Prostate gland (tissue), 2 donors: ENCODE data around the gene C1QTNF12. TPM values are rescaled to one million over a fixed set of nuclear protein-coding genes. Genes with fewer than 3 reads are reported as not detected.
A peak's percentile ranks its signal among the peaks of the same experiment; 100 is the strongest.
"Not testable (repeated sequence)": the region's sequence is repeated elsewhere in the genome, so short reads cannot be mapped to it uniquely, and the experiment has no call there.

Experiments used
- DNase-seq: peaks from one replicate; pipeline ENCODE4 v3.0.0-alpha.2; 2019; ENCODE audit warnings: low spot score
- H3K27ac ChIP-seq, 2 donors: fragments of 200-600 bp; sonication (generic); 2 replicates each; pipeline ENCODE4 v1.5.1; 2017 to 2019
- H3K27me3 ChIP-seq: fragments of 200-600 bp; sonication (generic); replicated peaks from 2 replicates; pipeline ENCODE4 v1.5.1; 2019; ENCODE audit not compliant: insufficient read depth
- H3K36me3 ChIP-seq, 2 donors: fragments of 200-600 bp; sonication (generic); 1 replicate in 1 of 2; 2 replicates in 1 of 2; pipeline versions ENCODE4 v1.5.1 to v1.8.1; 2017 to 2019
- H3K4me1 ChIP-seq: fragments of 200-600 bp; sonication (generic); replicated peaks from 2 replicates; pipeline ENCODE4 v1.5.1; 2019
- H3K4me3 ChIP-seq, 2 donors: fragments of 200-600 bp; sonication (generic); 2 replicates each; pipeline ENCODE4 v1.5.1; 2017 to 2019
- H3K9me3 ChIP-seq: fragments of 200-600 bp; sonication (generic); 2 replicates; pipeline ENCODE4 v1.5.1; 2017
- POLR2A ChIP-seq: fragments of 450-650 bp; IDR thresholded peaks from one replicate; pipeline ENCODE4 v1.6.1; 2016; ENCODE audit warnings: antibody characterized with exemption, mild to moderate bottlenecking
- POLR2AphosphoS5 ChIP-seq: sonication (generic); formaldehyde crosslinking; IDR thresholded peaks from one replicate; pipeline ENCODE4 v1.6.1; 2017; ENCODE audit warnings: antibody characterized with exemption
- WGBS: methylation state at CpG from one replicate; pipeline ENCODE4 v1.1.5; 2018; 5-methylcytosine and 5-hydroxymethylcytosine counted together
- intact Hi-C: fragments of 100-400 bp; cut with DNase I; formaldehyde crosslinking; loops from one replicate; pipeline ENCODE4 v1.14.2; 2022
- microRNA-seq: library from miRNA; unstranded; fragments of <30 nt; microRNA quantifications from one replicate; pipeline ENCODE4, GENCODE V29; 2016
- small RNA-seq, 2 donors: library from RNA; depleted of rRNA; stranded (forward); fragments of <200 nt; gene quantifications; one replicate each; pipeline ENCODE3, GENCODE V24; 2016
- total RNA-seq, 2 donors: library from RNA; depleted of rRNA; stranded (reverse); fragments of >200 nt; gene quantifications; one replicate each; pipeline ENCODE4 v1.1.0, GENCODE V29; 2016
- TF ChIP-seq, protein P1 (sequence below), 4 experiments: fragments of 200-600 bp in 2 of 4; fragments of 450-650 bp in 2 of 4; sonication (generic) in 2 of 4; IDR thresholded peaks; 1 replicate in 3 of 4; 2 replicates in 1 of 4; pipeline ENCODE4 v1.5.1; 2016 to 2019; ENCODE audit warnings: antibody characterized with exemption in 4 of 4, mild to moderate bottlenecking in 2 of 4, moderate library complexity in 2 of 4

The C1QTNF12 gene
- total RNA-seq, 2 donors from 2014 or later, result 3.4 TPM; not detected in 1

DNA sequence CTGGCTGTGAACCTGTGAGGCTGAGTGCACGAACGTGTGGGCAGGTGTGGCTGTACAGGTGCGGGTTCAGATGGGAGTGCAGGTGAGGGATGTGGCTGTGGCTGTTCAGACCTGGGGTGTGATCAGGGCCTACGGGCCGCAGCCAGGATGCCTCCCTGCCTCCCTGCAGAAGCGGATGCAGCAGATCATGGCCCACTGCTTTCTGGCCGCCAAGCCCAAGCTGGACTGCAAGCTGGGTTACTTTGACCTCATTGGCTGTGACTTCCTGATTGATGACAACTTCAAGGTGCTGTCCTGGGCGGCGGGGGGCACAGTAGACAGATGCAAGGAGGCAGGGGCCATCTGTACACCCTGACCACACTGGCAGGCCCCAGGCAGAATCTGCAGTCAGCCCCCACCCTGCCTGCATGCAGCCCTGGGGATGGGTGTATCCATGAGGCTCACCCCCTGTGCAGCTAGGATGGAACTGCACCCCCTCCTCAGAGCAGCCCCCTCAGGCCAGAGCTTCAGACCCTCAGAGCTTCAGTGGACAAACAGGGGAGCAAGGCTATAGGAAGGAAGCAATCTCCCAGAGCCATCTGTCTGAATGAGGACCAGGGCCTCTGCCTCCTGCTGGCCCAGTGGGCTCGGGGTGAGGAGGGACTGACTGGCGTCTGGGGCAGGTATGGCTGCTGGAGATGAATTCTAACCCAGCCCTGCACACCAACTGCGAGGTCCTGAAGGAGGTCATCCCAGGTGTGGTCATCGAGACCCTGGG, 49.9 kb downstream of the C1QTNF12 start:
- no peak overlapping the region for H3K4me3 ChIP-seq
- H3K9me3 ChIP-seq, result no peaks in the 10 kb centered on the region
- H3K27me3 ChIP-seq, result no peaks in the 10 kb centered on the region
- H3K27ac ChIP-seq, result no peak overlapping the region
- DNase-seq, result no peak
- WGBS, result 83% methylated on average over 13 of the region's 13 CpGs
- TF ChIP-seq POLR2AphosphoS5 (no peak), POLR2A (no peak)
- TF ChIP-seq, protein P1, sequence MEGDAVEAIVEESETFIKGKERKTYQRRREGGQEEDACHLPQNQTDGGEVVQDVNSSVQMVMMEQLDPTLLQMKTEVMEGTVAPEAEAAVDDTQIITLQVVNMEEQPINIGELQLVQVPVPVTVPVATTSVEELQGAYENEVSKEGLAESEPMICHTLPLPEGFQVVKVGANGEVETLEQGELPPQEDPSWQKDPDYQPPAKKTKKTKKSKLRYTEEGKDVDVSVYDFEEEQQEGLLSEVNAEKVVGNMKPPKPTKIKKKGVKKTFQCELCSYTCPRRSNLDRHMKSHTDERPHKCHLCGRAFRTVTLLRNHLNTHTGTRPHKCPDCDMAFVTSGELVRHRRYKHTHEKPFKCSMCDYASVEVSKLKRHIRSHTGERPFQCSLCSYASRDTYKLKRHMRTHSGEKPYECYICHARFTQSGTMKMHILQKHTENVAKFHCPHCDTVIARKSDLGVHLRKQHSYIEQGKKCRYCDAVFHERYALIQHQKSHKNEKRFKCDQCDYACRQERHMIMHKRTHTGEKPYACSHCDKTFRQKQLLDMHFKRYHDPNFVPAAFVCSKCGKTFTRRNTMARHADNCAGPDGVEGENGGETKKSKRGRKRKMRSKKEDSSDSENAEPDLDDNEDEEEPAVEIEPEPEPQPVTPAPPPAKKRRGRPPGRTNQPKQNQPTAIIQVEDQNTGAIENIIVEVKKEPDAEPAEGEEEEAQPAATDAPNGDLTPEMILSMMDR (IDR thresholded peaks at IDR 0.05), result no peak
- intact Hi-C loops, result no loop called here
- H3K4me1 ChIP-seq, result no peaks in the 10 kb centered on the region
- no peaks in the 10 kb centered on the region for H3K36me3 ChIP-seq

DNA sequence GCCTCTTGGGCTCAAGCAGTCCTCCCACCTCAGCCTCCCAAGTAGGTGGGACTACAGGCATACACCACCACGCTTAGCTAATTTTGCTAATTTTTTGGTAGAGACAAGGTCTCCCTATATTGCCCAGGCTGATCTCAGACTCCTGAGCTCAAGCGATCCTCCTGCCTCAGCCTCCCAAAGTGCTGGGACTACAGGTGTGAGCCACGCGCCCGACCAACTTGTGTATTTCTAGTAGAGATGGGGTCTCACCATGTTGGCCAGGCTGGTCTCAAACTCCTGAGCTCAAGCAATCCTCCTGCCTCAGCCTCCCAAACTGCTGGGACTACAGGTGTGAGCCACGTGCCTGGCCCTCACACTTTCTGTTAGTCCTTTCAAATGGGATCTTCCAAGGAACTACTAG, 50.8 kb downstream of the C1QTNF12 start:
- WGBS, result 94% methylated on average over 6 of the region's 6 CpGs
- H3K27ac ChIP-seq, H3K9me3 ChIP-seq, H3K27me3 ChIP-seq, H3K36me3 ChIP-seq, H3K4me1 ChIP-seq, H3K4me3 ChIP-seq, DNase-seq, intact Hi-C loops: not testable (repeated sequence)

DNA sequence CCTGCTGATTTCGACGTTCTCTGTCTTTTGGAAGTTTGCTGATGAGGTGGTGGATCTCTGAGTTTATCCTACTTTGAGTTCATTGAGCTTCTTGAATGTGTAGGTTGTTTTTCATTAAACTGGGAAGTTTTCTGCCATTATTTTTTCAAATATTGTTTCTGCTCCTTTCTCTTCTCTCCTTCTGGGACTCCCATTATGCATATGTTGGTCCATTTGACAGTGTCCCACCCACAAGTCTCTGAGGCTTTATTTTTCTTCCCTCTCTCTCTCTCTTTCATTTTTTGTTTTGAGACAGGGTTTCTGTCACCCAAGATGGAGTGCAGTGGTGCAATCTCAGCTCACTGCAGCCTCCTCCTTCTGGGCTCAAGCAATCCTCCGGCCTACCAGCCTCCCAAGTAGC, 51.8 kb downstream of the C1QTNF12 start:
- TF ChIP-seq, protein P1 (IDR thresholded peaks at IDR 0.05), result no peak
- no peak for TF ChIP-seq POLR2AphosphoS5
- TF ChIP-seq POLR2A, result no peak
- DNase-seq, result no peak
- H3K27ac ChIP-seq, result no peak overlapping the region
- H3K9me3 ChIP-seq, result no peaks in the 10 kb centered on the region
- no peaks in the 10 kb centered on the region for H3K27me3 ChIP-seq
- H3K4me1 ChIP-seq, result no peaks in the 10 kb centered on the region
- intact Hi-C loops, result no loop called here
- H3K4me3 ChIP-seq, result no peak overlapping the region
- H3K36me3 ChIP-seq, result no peaks in the 10 kb centered on the region
- 96% methylated on average over 3 of the region's 3 CpGs for WGBS

Small RNA genes within 50 kb of the gene (microRNA-seq; reads per million reads assigned to microRNA genes)
- gene MIR6726, result 0.84 reads per million, percentile 3 among the genes with 10 or more reads in this experiment

Small RNA genes within 50 kb of the gene (small RNA-seq; reads per million reads assigned to genes)
- 0 to 0.84 reads per million in 2 donors for gene MIR6726

Other genes starting within 250 kb of the C1QTNF12 start
- 10 to 100 TPM; 45.8 to 82.6 TPM for gene HES4, start 246.6 kb downstream of the C1QTNF12 start, total RNA-seq
- gene ISG15, start 233.2 kb downstream of the C1QTNF12 start, total RNA-seq, result 10 to 100 TPM; 22.3 to 27.2 TPM
- 10 to 100 TPM; 87.7 to 92.4 TPM for gene AGRN, start 226.6 kb downstream of the C1QTNF12 start, total RNA-seq
- 1 to 10 TPM; 1.4 to 1.8 TPM for gene RNF223, start 172.4 kb downstream of the C1QTNF12 start, total RNA-seq
- 10 to 100 TPM; 20.0 to 26.4 TPM for gene C1orf159, start 130.6 kb downstream of the C1QTNF12 start, total RNA-seq
- gene TTLL10, start 72.8 kb downstream of the C1QTNF12 start, total RNA-seq, result 1 to 10 TPM in 1 of 2 donors, under 1 TPM in 1; 0.77 to 7.3 TPM
- gene TNFRSF18, start 40.1 kb downstream of the C1QTNF12 start, total RNA-seq, result 1 to 10 TPM; 3.1 to 3.5 TPM
- 1 to 10 TPM in 1 of 2 donors, under 1 TPM in 1; 0.50 to 3.0 TPM for gene TNFRSF4, start 32.6 kb downstream of the C1QTNF12 start, total RNA-seq
- 100 to 1,000 TPM; 177 to 185 TPM for gene SDF4, start 14.7 kb downstream of the C1QTNF12 start, total RNA-seq
- 10 to 100 TPM; 29.6 to 41.5 TPM for gene B3GALT6, start 14.5 kb downstream of the C1QTNF12 start, total RNA-seq
- 10 to 100 TPM; 56.0 to 79.4 TPM for gene UBE2J2, start 27.1 kb upstream of the C1QTNF12 start, total RNA-seq
- 10 to 100 TPM in 1 of 2 donors, 1 to 10 TPM in 1; 6.9 to 23.7 TPM for gene SCNN1D, start 33.7 kb upstream of the C1QTNF12 start, total RNA-seq
- 10 to 100 TPM; 43.2 to 58.6 TPM for gene ACAP3, start 61.2 kb upstream of the C1QTNF12 start, total RNA-seq
- gene PUSL1, start 61.9 kb upstream of the C1QTNF12 start, total RNA-seq, result 10 to 100 TPM; 30.6 to 36.9 TPM
- 100 to 1,000 TPM in 1 of 2 donors, 10 to 100 TPM in 1; 97.3 to 178 TPM for gene INTS11, start 77.9 kb upstream of the C1QTNF12 start, total RNA-seq
- 10 to 100 TPM; 35.8 to 54.0 TPM for gene CPTP, start 78.1 kb upstream of the C1QTNF12 start, total RNA-seq
- gene TAS1R3, start 84.6 kb upstream of the C1QTNF12 start, total RNA-seq, result under 1 TPM in 1 of 2 donors, not detected in 1; 0.80 TPM
- 100 to 1,000 TPM in 1 of 2 donors, 10 to 100 TPM in 1; 70.5 to 165 TPM for gene DVL1, start 102.7 kb upstream of the C1QTNF12 start, total RNA-seq
- gene MXRA8, start 111.8 kb upstream of the C1QTNF12 start, total RNA-seq, result 100 to 1,000 TPM in 1 of 2 donors, 10 to 100 TPM in 1; 39.0 to 152 TPM
- gene AURKAIP1, start 128.5 kb upstream of the C1QTNF12 start, total RNA-seq, result 100 to 1,000 TPM; 152 to 161 TPM
- 100 to 1,000 TPM; 116 to 242 TPM for gene CCNL2, start 152.6 kb upstream of the C1QTNF12 start, total RNA-seq
- gene MRPL20, start 160.6 kb upstream of the C1QTNF12 start, total RNA-seq, result 100 to 1,000 TPM; 143 to 174 TPM
- 10 to 100 TPM; 33.7 to 34.9 TPM for gene ANKRD65, start 174.6 kb upstream of the C1QTNF12 start, total RNA-seq
- gene VWA1, start 189.0 kb upstream of the C1QTNF12 start, total RNA-seq, result 100 to 1,000 TPM; 191 to 227 TPM
- 1 to 10 TPM; 7.3 to 9.9 TPM for gene ATAD3C, start 203.0 kb upstream of the C1QTNF12 start, total RNA-seq
- gene ATAD3B, start 225.0 kb upstream of the C1QTNF12 start, total RNA-seq, result 10 to 100 TPM; 16.8 to 26.9 TPM